Measurements from ENCODE around the gene CTAGE8.
A peak's percentile ranks its signal among the peaks of the same experiment; 100 is the strongest.
"Not testable (repeated sequence)": the region's sequence is repeated elsewhere in the genome, so short reads cannot be mapped to it uniquely, and the experiment has no call there.

Gene CTAGE8

GRCh38 chr7:144280010-144280409, 10.9 kb upstream of the CTAGE8 start:
- not testable (repeated sequence) for H3K27ac Mint-ChIP-seq, H3K27me3 Mint-ChIP-seq, H3K4me1 Mint-ChIP-seq, H3K9me3 Mint-ChIP-seq, ATAC-seq, H3K36me3 Mint-ChIP-seq, H3K4me3 Mint-ChIP-seq

GRCh38 chr7:144275281-144275680, 6.2 kb upstream of the CTAGE8 start:
- not testable (repeated sequence) for ATAC-seq, H3K36me3 Mint-ChIP-seq, H3K4me1 Mint-ChIP-seq, H3K27me3 Mint-ChIP-seq, H3K4me3 Mint-ChIP-seq, H3K9me3 Mint-ChIP-seq, H3K27ac Mint-ChIP-seq

- H3K27ac Mint-ChIP-seq, ATAC-seq, H3K27me3 Mint-ChIP-seq, H3K36me3 Mint-ChIP-seq, H3K9me3 Mint-ChIP-seq, H3K4me3 Mint-ChIP-seq, H3K4me1 Mint-ChIP-seq: not testable (repeated sequence)
Measured at GRCh38 chr7:144264692-144265091, 4.4 kb downstream of the CTAGE8 start, which contains the start of gene OR2A7. Gene OR2A7 (minus strand): TSS chr7:144264792. CDS start chr7:144259628, 5,164 bp downstream.

GRCh38 chr7:144262128-144262527, 7.0 kb downstream of the CTAGE8 start:
- H3K27me3 Mint-ChIP-seq, H3K9me3 Mint-ChIP-seq, ATAC-seq, H3K27ac Mint-ChIP-seq, H3K4me1 Mint-ChIP-seq, H3K36me3 Mint-ChIP-seq, H3K4me3 Mint-ChIP-seq: not testable (repeated sequence)

- H3K36me3 Mint-ChIP-seq, ATAC-seq, H3K9me3 Mint-ChIP-seq, H3K4me1 Mint-ChIP-seq, H3K27me3 Mint-ChIP-seq, H3K27ac Mint-ChIP-seq, H3K4me3 Mint-ChIP-seq: not testable (repeated sequence)
Measured at GRCh38 chr7:144259067-144259466, 10.0 kb downstream of the CTAGE8 start.

GRCh38 chr7:144256112-144256511, 13.0 kb downstream of the CTAGE8 start:
- Mint-ChIP-seq H3K4me3 (no peak overlapping the region), H3K36me3 (no peaks in the 10 kb centered on the region), H3K9me3 (no peaks in the 10 kb centered on the region), H3K4me1 (no peaks in the 10 kb centered on the region), H3K27me3 (no peaks in the 10 kb centered on the region), H3K27ac (no peak overlapping the region)
- no peak for ATAC-seq

- H3K27me3 Mint-ChIP-seq = no peaks in the 10 kb centered on the region
- H3K4me1 Mint-ChIP-seq = no peaks in the 10 kb centered on the region
- H3K27ac Mint-ChIP-seq = no peak overlapping the region
- no peak overlapping the region for H3K4me3 Mint-ChIP-seq
- H3K36me3 Mint-ChIP-seq = no peaks in the 10 kb centered on the region
- no peak for ATAC-seq
- H3K9me3 Mint-ChIP-seq = no peaks in the 10 kb centered on the region
Measured at GRCh38 chr7:144255471-144255897, 13.6 kb downstream of the CTAGE8 start.

GRCh38 chr7:144252307-144252706, 16.8 kb downstream of the CTAGE8 start:
- H3K36me3 Mint-ChIP-seq, H3K27ac Mint-ChIP-seq, H3K4me1 Mint-ChIP-seq, H3K27me3 Mint-ChIP-seq, ATAC-seq, H3K4me3 Mint-ChIP-seq, H3K9me3 Mint-ChIP-seq: not testable (repeated sequence)

- H3K36me3 Mint-ChIP-seq, H3K27me3 Mint-ChIP-seq, H3K27ac Mint-ChIP-seq, H3K4me1 Mint-ChIP-seq, ATAC-seq, H3K9me3 Mint-ChIP-seq, H3K4me3 Mint-ChIP-seq: not testable (repeated sequence)
Measured at GRCh38 chr7:144247674-144248330, 21.3 kb downstream of the CTAGE8 start.

GRCh38 chr7:144246967-144247366, 22.1 kb downstream of the CTAGE8 start:
- H3K27me3 Mint-ChIP-seq, H3K27ac Mint-ChIP-seq, H3K36me3 Mint-ChIP-seq, H3K4me1 Mint-ChIP-seq, ATAC-seq, H3K4me3 Mint-ChIP-seq, H3K9me3 Mint-ChIP-seq: not testable (repeated sequence)

- H3K4me1 Mint-ChIP-seq, H3K4me3 Mint-ChIP-seq, H3K27me3 Mint-ChIP-seq, H3K36me3 Mint-ChIP-seq, H3K9me3 Mint-ChIP-seq, H3K27ac Mint-ChIP-seq: not testable (repeated sequence)
- ATAC-seq = peak; percentile 28
Measured at GRCh38 chr7:144245372-144245771, 23.7 kb downstream of the CTAGE8 start.

- H3K4me1 Mint-ChIP-seq, H3K27ac Mint-ChIP-seq, ATAC-seq, H3K36me3 Mint-ChIP-seq, H3K9me3 Mint-ChIP-seq, H3K4me3 Mint-ChIP-seq, H3K27me3 Mint-ChIP-seq: not testable (repeated sequence)
Measured at GRCh38 chr7:144239365-144239764, 29.7 kb downstream of the CTAGE8 start, which contains the start of gene OR2A42. Gene OR2A42 (minus strand): TSS chr7:144239605. CDS start chr7:144232843, 6,762 bp downstream.

GRCh38 chr7:144238530-144239082, 30.5 kb downstream of the CTAGE8 start:
- H3K4me1 Mint-ChIP-seq, H3K9me3 Mint-ChIP-seq, H3K36me3 Mint-ChIP-seq, H3K4me3 Mint-ChIP-seq, H3K27ac Mint-ChIP-seq, H3K27me3 Mint-ChIP-seq: not testable (repeated sequence)
- peak; percentile 29 for ATAC-seq

GRCh38 chr7:144233039-144233438, 36.0 kb downstream of the CTAGE8 start:
- H3K4me3 Mint-ChIP-seq, ATAC-seq, H3K4me1 Mint-ChIP-seq, H3K27me3 Mint-ChIP-seq, H3K27ac Mint-ChIP-seq, H3K9me3 Mint-ChIP-seq, H3K36me3 Mint-ChIP-seq: not testable (repeated sequence)

GRCh38 chr7:144231027-144231426, 38.1 kb downstream of the CTAGE8 start:
- H3K27ac Mint-ChIP-seq, H3K4me3 Mint-ChIP-seq, H3K4me1 Mint-ChIP-seq, ATAC-seq, H3K9me3 Mint-ChIP-seq, H3K27me3 Mint-ChIP-seq, H3K36me3 Mint-ChIP-seq: not testable (repeated sequence)

GRCh38 chr7:144228810-144229209, 40.3 kb downstream of the CTAGE8 start:
- H3K27me3 Mint-ChIP-seq, H3K36me3 Mint-ChIP-seq, H3K9me3 Mint-ChIP-seq, ATAC-seq, H3K4me1 Mint-ChIP-seq, H3K4me3 Mint-ChIP-seq, H3K27ac Mint-ChIP-seq: not testable (repeated sequence)

All from stimulated activated memory B cell treated with anti-CD40 and anti-IgM and Interleukin-4, amounts not matched to agents 10 μg/mL and 1 μg/mL and 100 μg/mL, for 72 hours (primary cell).